HEK293 (cell line): Measurements from ENCODE around the gene VPS13D.

Experiments
- CTCF ChIA-PET: fragments of 350-600 bp; formaldehyde crosslinking; extraction: SDS; loops from one replicate; lab custom pipeline; 2021; ENCODE audit warnings: antibody characterized with exemption; lab: Yijun Ruan, JAX
- POLR2A ChIA-PET: fragments of 300-600 bp; formaldehyde crosslinking; extraction: SDS; loops from one replicate; lab custom pipeline; 2020; ENCODE audit warnings: antibody characterized with exemption, inconsistent platforms; lab: Yijun Ruan, JAX
- H3K27ac ChIP-seq: fragments of 200-500 bp; sonication (Bioruptor generic); 2 replicates; pipeline ENCODE4 v1.5.1; 2014; ENCODE audit warnings: low read depth, low read length, control low read depth, inconsistent platforms; ENCODE audit errors: extremely low read depth
- H3K36me3 ChIP-seq, 2 experiments: fragments of 200-500 bp in 1 of 2; sonication (Bioruptor generic) in 1 of 2; 1 replicate in 1 of 2; 2 replicates in 1 of 2; pipeline ENCODE4 v1.5.1; 2014 to 2017; ENCODE audit warnings: inconsistent platforms in 2 of 2, low read length in 2 of 2; ENCODE audit not compliant: control insufficient read depth in 2 of 2, insufficient read depth in 1 of 2
- H3K4me1 ChIP-seq: fragments of 200-500 bp; sonication (Bioruptor generic); 2 replicates; pipeline ENCODE4 v1.5.1; 2014; ENCODE audit warnings: mild to moderate bottlenecking, low read length, inconsistent platforms; ENCODE audit not compliant: control insufficient read depth, insufficient read depth
- H3K4me3 ChIP-seq: 2 replicates; pipeline ENCODE4 v1.5.1; 2011; ENCODE audit warnings: low read depth, mild to moderate bottlenecking, control low read depth, low read length, moderate library complexity
- H3K9me3 ChIP-seq: fragments of 200-500 bp; sonication (Bioruptor generic); 2 replicates; pipeline ENCODE4 v1.5.1; 2014; ENCODE audit warnings: low read depth, low read length, inconsistent platforms; ENCODE audit not compliant: control insufficient read depth, insufficient read depth
- KLF1 ChIP-seq: fragments of 450-650 bp; formaldehyde crosslinking; IDR thresholded peaks from 2 replicates; pipeline ENCODE4 v1.5.1; 2016; ENCODE audit warnings: missing biosample characterization, missing genetic modification characterization
- PRDM1 ChIP-seq: fragments of 450-650 bp; formaldehyde crosslinking; IDR thresholded peaks from 2 replicates; pipeline ENCODE4; 2016; ENCODE audit warnings: missing biosample characterization, missing genetic modification characterization
- RBAK ChIP-seq: fragments of 450-650 bp; formaldehyde crosslinking; IDR thresholded peaks from 2 replicates; pipeline ENCODE4 v1.5.1; 2016; ENCODE audit warnings: missing biosample characterization, missing genetic modification characterization
- REPIN1 ChIP-seq: fragments of 450-650 bp; formaldehyde crosslinking; IDR thresholded peaks from 2 replicates; pipeline ENCODE4 v1.5.1; 2017; ENCODE audit warnings: missing biosample characterization, missing genetic modification characterization, low read depth
- SCRT1 ChIP-seq: fragments of 450-650 bp; formaldehyde crosslinking; IDR thresholded peaks from 2 replicates; pipeline ENCODE4 v1.5.1; 2016; ENCODE audit warnings: missing biosample characterization, missing genetic modification characterization, borderline replicate concordance
- SP7 ChIP-seq: fragments of 450-650 bp; formaldehyde crosslinking; IDR thresholded peaks from 2 replicates; pipeline ENCODE4 v1.5.1; 2016; ENCODE audit warnings: missing biosample characterization, missing genetic modification characterization
- TCF7L2 ChIP-seq: IDR thresholded peaks from 2 replicates; pipeline ENCODE4 v1.6.1; 2011; ENCODE audit warnings: low read depth, mild to moderate bottlenecking, inconsistent platforms, low read length, moderate library complexity, borderline replicate concordance
- TSHZ1 ChIP-seq: fragments of 450-650 bp; formaldehyde crosslinking; IDR thresholded peaks from 2 replicates; pipeline ENCODE4 v1.5.1; 2016; ENCODE audit warnings: missing biosample characterization, missing genetic modification characterization, borderline replicate concordance
- ZBTB21 ChIP-seq: fragments of 450-650 bp; formaldehyde crosslinking; IDR thresholded peaks from 2 replicates; pipeline ENCODE4 v1.5.1; 2017; ENCODE audit warnings: missing biosample characterization, missing genetic modification characterization
- ZEB2 ChIP-seq: fragments of 450-650 bp; formaldehyde crosslinking; IDR thresholded peaks from 2 replicates; pipeline ENCODE4 v1.5.1; 2016; ENCODE audit warnings: missing biosample characterization, missing genetic modification characterization
- ZIC2 ChIP-seq: fragments of 450-650 bp; formaldehyde crosslinking; IDR thresholded peaks from 2 replicates; pipeline ENCODE4 v1.5.1; 2016; ENCODE audit warnings: missing biosample characterization, missing genetic modification characterization
- ZNF112 ChIP-seq: fragments of 450-650 bp; formaldehyde crosslinking; IDR thresholded peaks from 2 replicates; pipeline ENCODE4 v1.5.0; 2017; ENCODE audit warnings: missing biosample characterization, missing genetic modification characterization
- ZNF146 ChIP-seq: fragments of 450-650 bp; formaldehyde crosslinking; IDR thresholded peaks from 2 replicates; pipeline ENCODE4 v1.5.1; 2016; ENCODE audit warnings: missing biosample characterization, missing genetic modification characterization
- ZNF221 ChIP-seq: fragments of 450-650 bp; formaldehyde crosslinking; IDR thresholded peaks from 2 replicates; pipeline ENCODE4 v1.5.1; 2017; ENCODE audit warnings: missing biosample characterization, missing genetic modification characterization, borderline replicate concordance
- ZNF354C ChIP-seq: fragments of 450-650 bp; formaldehyde crosslinking; IDR thresholded peaks from 2 replicates; pipeline ENCODE4 v1.5.1; 2016; ENCODE audit warnings: missing biosample characterization, missing genetic modification characterization, low read depth, borderline replicate concordance
- ZNF394 ChIP-seq: fragments of 450-650 bp; formaldehyde crosslinking; IDR thresholded peaks from 2 replicates; pipeline ENCODE4 v1.5.1; 2016; ENCODE audit warnings: missing biosample characterization, missing genetic modification characterization, mild to moderate bottlenecking, moderate library complexity, borderline replicate concordance
- ZNF473 ChIP-seq: fragments of 450-650 bp; formaldehyde crosslinking; IDR thresholded peaks from 2 replicates; pipeline ENCODE4 v1.5.1; 2017; ENCODE audit warnings: missing biosample characterization, missing genetic modification characterization
- ZNF521 ChIP-seq: fragments of 450-650 bp; formaldehyde crosslinking; IDR thresholded peaks from 2 replicates; pipeline ENCODE4 v1.5.1; 2017; ENCODE audit warnings: missing biosample characterization, mild to moderate bottlenecking, missing genetic modification characterization
- ZNF549 ChIP-seq: fragments of 450-650 bp; IDR thresholded peaks from 2 replicates; pipeline ENCODE4 v1.5.1; 2018; ENCODE audit warnings: missing biosample characterization, missing genetic modification characterization, mild to moderate bottlenecking, inconsistent platforms, moderate library complexity
- ZNF561 ChIP-seq: fragments of 450-650 bp; IDR thresholded peaks from 2 replicates; pipeline ENCODE4 v1.5.1; 2018; ENCODE audit warnings: missing biosample characterization, missing genetic modification characterization, borderline replicate concordance
- ZNF645 ChIP-seq: fragments of 450-650 bp; formaldehyde crosslinking; IDR thresholded peaks from 2 replicates; pipeline ENCODE4; 2016; ENCODE audit warnings: missing biosample characterization, missing genetic modification characterization
- ZNF777 ChIP-seq: fragments of 450-650 bp; formaldehyde crosslinking; IDR thresholded peaks from 2 replicates; pipeline ENCODE4 v1.5.1; 2017; ENCODE audit warnings: missing biosample characterization, missing genetic modification characterization, borderline replicate concordance
- ZNF792 ChIP-seq: fragments of 450-650 bp; formaldehyde crosslinking; IDR thresholded peaks from 2 replicates; pipeline ENCODE4 v1.5.1; 2016; ENCODE audit warnings: missing biosample characterization, missing genetic modification characterization
- ZSCAN23 ChIP-seq: fragments of 450-650 bp; formaldehyde crosslinking; IDR thresholded peaks from 2 replicates; pipeline ENCODE4 v1.5.1; 2016; ENCODE audit warnings: missing biosample characterization, missing genetic modification characterization
- TF ChIP-seq, protein P1 (sequence below): fragments of 450-650 bp; formaldehyde crosslinking; IDR thresholded peaks from 2 replicates; pipeline ENCODE4 v1.5.1; 2016; ENCODE audit warnings: missing biosample characterization, missing genetic modification characterization
- TF ChIP-seq, protein P2 (sequence below): fragments of 450-650 bp; formaldehyde crosslinking; IDR thresholded peaks from 2 replicates; pipeline ENCODE4 v1.5.1; 2016; ENCODE audit warnings: missing biosample characterization, missing genetic modification characterization
- TF ChIP-seq, protein P3 (sequence below): fragments of 450-650 bp; formaldehyde crosslinking; IDR thresholded peaks from 2 replicates; pipeline ENCODE4 v1.5.1; 2016; ENCODE audit warnings: missing biosample characterization, missing genetic modification characterization

Gene VPS13D

DNA sequence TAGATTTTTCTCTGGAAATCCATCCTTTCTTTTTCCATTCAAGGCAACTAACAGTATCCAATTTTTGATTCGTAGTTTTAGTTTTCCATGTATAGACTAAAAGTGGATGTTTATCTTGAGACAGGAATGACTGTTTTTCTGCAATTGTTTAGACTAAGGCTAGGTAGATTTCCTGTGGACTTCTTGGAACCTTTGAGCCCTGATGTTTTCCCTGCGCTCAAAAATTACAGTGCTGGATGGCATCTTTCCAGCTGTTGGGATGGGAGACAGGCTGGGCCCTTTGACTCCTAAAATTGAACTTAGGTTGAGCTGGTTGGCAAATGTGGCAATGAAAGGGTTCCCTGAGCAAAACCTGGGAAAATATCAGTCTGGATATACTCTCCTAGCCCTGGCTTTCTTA, 207.8 kb downstream of the VPS13D start:
- H3K27ac ChIP-seq, result no peak overlapping the region
- H3K4me3 ChIP-seq, result no peak overlapping the region
- H3K36me3 ChIP-seq, result peaks cover 0 to 25% of the 10 kb centered on the region in 2 experiments; a peak in 1 of 3 replicates
- POLR2A ChIA-PET, result no interaction called here
- H3K9me3 ChIP-seq, result no peaks in the 10 kb centered on the region
- peaks cover 16% of the 10 kb centered on the region for H3K4me1 ChIP-seq
- CTCF ChIA-PET, result interaction anchor here (0.6 kb wide), 1 partner anchor 15 kb away, joined by 3 read pairs; no protein-coding TSS in a partner anchor
- TF ChIP-seq ZNF645 (tag by site-specific recombination), result no peak
- no peak for TF ChIP-seq RBAK (tag by site-specific recombination)
- TF ChIP-seq ZNF521, result no peak
- TF ChIP-seq SP7, result no peak
- TF ChIP-seq, protein P1, sequence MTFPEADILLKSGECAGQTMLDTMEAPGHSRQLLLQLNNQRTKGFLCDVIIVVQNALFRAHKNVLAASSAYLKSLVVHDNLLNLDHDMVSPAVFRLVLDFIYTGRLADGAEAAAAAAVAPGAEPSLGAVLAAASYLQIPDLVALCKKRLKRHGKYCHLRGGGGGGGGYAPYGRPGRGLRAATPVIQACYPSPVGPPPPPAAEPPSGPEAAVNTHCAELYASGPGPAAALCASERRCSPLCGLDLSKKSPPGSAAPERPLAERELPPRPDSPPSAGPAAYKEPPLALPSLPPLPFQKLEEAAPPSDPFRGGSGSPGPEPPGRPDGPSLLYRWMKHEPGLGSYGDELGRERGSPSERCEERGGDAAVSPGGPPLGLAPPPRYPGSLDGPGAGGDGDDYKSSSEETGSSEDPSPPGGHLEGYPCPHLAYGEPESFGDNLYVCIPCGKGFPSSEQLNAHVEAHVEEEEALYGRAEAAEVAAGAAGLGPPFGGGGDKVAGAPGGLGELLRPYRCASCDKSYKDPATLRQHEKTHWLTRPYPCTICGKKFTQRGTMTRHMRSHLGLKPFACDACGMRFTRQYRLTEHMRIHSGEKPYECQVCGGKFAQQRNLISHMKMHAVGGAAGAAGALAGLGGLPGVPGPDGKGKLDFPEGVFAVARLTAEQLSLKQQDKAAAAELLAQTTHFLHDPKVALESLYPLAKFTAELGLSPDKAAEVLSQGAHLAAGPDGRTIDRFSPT (tag by site-specific recombination), result no peak
- TF ChIP-seq ZNF473 (tag by site-specific recombination), result no peak
- no peak for TF ChIP-seq SCRT1 (tag by site-specific recombination)
- TF ChIP-seq ZNF549, result no peak
- no peak for TF ChIP-seq ZNF354C
- TF ChIP-seq ZIC2, result no peak
- TF ChIP-seq ZBTB21 (tag by site-specific recombination), result no peak
- TF ChIP-seq ZNF221 (tag by site-specific recombination), result no peak
- no peak for TF ChIP-seq KLF1 (tag by site-specific recombination)
- TF ChIP-seq, protein P2, sequence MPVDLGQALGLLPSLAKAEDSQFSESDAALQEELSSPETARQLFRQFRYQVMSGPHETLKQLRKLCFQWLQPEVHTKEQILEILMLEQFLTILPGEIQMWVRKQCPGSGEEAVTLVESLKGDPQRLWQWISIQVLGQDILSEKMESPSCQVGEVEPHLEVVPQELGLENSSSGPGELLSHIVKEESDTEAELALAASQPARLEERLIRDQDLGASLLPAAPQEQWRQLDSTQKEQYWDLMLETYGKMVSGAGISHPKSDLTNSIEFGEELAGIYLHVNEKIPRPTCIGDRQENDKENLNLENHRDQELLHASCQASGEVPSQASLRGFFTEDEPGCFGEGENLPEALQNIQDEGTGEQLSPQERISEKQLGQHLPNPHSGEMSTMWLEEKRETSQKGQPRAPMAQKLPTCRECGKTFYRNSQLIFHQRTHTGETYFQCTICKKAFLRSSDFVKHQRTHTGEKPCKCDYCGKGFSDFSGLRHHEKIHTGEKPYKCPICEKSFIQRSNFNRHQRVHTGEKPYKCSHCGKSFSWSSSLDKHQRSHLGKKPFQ, result no peak
- TF ChIP-seq ZNF112, result no peak
- TF ChIP-seq ZEB2 (tag by site-specific recombination), result no peak
- no peak for TF ChIP-seq ZNF561 (tag by site-specific recombination)
- TF ChIP-seq, protein P3, sequence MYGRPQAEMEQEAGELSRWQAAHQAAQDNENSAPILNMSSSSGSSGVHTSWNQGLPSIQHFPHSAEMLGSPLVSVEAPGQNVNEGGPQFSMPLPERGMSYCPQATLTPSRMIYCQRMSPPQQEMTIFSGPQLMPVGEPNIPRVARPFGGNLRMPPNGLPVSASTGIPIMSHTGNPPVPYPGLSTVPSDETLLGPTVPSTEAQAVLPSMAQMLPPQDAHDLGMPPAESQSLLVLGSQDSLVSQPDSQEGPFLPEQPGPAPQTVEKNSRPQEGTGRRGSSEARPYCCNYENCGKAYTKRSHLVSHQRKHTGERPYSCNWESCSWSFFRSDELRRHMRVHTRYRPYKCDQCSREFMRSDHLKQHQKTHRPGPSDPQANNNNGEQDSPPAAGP (tag by site-specific recombination), result no peak
- TF ChIP-seq TCF7L2, result no peak

- peaks cover 12% of the 10 kb centered on the region for H3K4me1 ChIP-seq
- H3K4me3 ChIP-seq, result no peak overlapping the region
- no peak overlapping the region for H3K27ac ChIP-seq
- ChIA-PET POLR2A (interaction anchor here (0.5 kb wide), 1 partner anchor 50 kb away, joined by 3 read pairs; no protein-coding TSS in a partner anchor), CTCF (no interaction called here)
- peaks cover 0 to 25% of the 10 kb centered on the region in 2 experiments; a peak in 1 of 3 replicates for H3K36me3 ChIP-seq
- H3K9me3 ChIP-seq, result no peaks in the 10 kb centered on the region
- TF ChIP-seq PRDM1 (tag by site-specific recombination) (no peak), ZNF777 (tag by site-specific recombination) (no peak), ZSCAN23 (no peak), ZNF394 (tag by site-specific recombination) (no peak), ZNF146 (tag by site-specific recombination) (no peak), ZNF792 (tag by site-specific recombination) (no peak), REPIN1 (tag by site-specific recombination) (no peak), TCF7L2 (no peak), TSHZ1 (tag by site-specific recombination) (no peak)
Measured at GRCh38 chr1:12438349-12438924, 208.6 kb downstream of the VPS13D start.
